ENCODE results near the gene SNED1.

DNA sequence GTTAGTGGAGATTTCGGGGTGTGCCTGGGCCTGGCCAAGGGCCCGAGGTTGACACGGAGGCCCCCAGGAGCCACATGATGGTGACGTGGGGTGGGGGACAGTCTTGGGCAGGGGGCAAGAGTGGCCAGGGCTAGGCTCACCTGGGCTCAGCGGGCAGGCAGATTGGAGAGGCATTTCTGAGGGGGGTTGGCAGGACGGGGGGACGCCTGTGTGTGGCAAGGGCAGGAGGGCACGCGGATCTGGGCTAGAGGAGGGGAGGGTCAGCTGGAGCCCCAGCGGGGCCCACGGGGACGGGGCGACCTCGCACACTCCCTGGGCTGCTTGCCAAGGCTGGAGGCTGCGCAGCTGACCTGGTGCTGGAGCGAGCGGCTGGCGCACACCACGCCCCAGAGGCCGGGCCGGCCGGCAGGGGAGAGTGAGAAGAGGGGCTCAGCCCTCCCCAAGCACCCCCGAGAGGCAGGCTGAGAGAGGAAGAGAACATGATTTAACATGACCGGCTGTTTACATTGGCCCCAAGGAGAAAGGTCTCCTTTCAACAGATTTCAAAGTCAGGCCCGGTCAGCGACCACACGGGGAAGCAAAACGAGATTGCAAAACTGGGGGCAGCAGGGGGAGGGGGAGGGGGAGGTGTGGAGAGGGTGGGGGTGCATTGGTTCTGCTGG, 38.0 kb upstream of the SNED1 start:
- no peak for TF ChIP-seq GABPA (IDR thresholded peaks at IDR 0.05; ENCODE audit: low read depth)
- TF ChIP-seq, protein P1, sequence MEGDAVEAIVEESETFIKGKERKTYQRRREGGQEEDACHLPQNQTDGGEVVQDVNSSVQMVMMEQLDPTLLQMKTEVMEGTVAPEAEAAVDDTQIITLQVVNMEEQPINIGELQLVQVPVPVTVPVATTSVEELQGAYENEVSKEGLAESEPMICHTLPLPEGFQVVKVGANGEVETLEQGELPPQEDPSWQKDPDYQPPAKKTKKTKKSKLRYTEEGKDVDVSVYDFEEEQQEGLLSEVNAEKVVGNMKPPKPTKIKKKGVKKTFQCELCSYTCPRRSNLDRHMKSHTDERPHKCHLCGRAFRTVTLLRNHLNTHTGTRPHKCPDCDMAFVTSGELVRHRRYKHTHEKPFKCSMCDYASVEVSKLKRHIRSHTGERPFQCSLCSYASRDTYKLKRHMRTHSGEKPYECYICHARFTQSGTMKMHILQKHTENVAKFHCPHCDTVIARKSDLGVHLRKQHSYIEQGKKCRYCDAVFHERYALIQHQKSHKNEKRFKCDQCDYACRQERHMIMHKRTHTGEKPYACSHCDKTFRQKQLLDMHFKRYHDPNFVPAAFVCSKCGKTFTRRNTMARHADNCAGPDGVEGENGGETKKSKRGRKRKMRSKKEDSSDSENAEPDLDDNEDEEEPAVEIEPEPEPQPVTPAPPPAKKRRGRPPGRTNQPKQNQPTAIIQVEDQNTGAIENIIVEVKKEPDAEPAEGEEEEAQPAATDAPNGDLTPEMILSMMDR (IDR thresholded peaks at IDR 0.05; ENCODE audit: insufficient read depth, low read length), result no peak
- no peak for TF ChIP-seq POLR2AphosphoS5 (IDR thresholded peaks at IDR 0.05; ENCODE audit: low read depth)
